Peyer's patch (tissue), 4 donors: ENCODE results near the gene ECSIT. TPM values are rescaled to one million over a fixed set of nuclear protein-coding genes. Genes with fewer than 3 reads are reported as not detected.

Source experiments
- DNase-seq, 3 donors: peaks; one replicate each; pipeline ENCODE4 v3.0.0-alpha.2; 2017 to 2019
- H3K27ac ChIP-seq, 4 donors: fragments of 200-600 bp; sonication (generic); one replicate each; pipeline ENCODE4 v1.5.1; 2016 to 2019
- H3K27me3 ChIP-seq, 2 donors: fragments of 200-600 bp; sonication (generic); one replicate each; pipeline ENCODE4 v1.5.1; 2019
- H3K36me3 ChIP-seq, 3 donors: fragments of 200-600 bp; sonication (generic); one replicate each; pipeline ENCODE4 v1.5.1; 2016 to 2019
- H3K4me1 ChIP-seq, 4 donors: fragments of 200-600 bp; sonication (generic); one replicate each; pipeline ENCODE4 v1.5.1; 2016 to 2019
- H3K4me3 ChIP-seq, 4 donors: fragments of 200-600 bp; sonication (generic); 1 replicate in 3 of 4; 2 replicates in 1 of 4; pipeline ENCODE4 v1.5.1; 2016 to 2019; ENCODE audit warnings: mild to moderate bottlenecking in 1 of 4
- H3K9me3 ChIP-seq, 4 donors: fragments of 200-600 bp; sonication (generic); one replicate each; pipeline ENCODE4 v1.5.1; 2016 to 2019; ENCODE audit warnings: mild to moderate bottlenecking in 1 of 4
- POLR2A ChIP-seq, 2 donors: fragments of 450-650 bp; IDR thresholded peaks; one replicate each; pipeline ENCODE4 v1.5.1; 2017; ENCODE audit warnings: antibody characterized with exemption in 2 of 2, mild to moderate bottlenecking in 2 of 2, moderate library complexity in 2 of 2
- total RNA-seq, 4 donors: library from RNA; depleted of rRNA; stranded (reverse); fragments of >200 nt; gene quantifications; one replicate each; pipeline ENCODE4 v1.1.0, GENCODE V29; 2016
- TF ChIP-seq, protein P1 (sequence below), 6 experiments: fragments of 450-650 bp in 4 of 6; fragments of 200-600 bp in 2 of 6; sonication (generic) in 1 of 6; IDR thresholded peaks; one replicate each; pipeline ENCODE4 v1.5.1; 2017 to 2019; ENCODE audit warnings: antibody characterized with exemption in 6 of 6, mild to moderate bottlenecking in 3 of 6, moderate library complexity in 1 of 6

ECSIT gene
- total RNA-seq, 4 donors from 2014 or later = 50.1 to 94.0 (median 70.4) TPM

DNA sequence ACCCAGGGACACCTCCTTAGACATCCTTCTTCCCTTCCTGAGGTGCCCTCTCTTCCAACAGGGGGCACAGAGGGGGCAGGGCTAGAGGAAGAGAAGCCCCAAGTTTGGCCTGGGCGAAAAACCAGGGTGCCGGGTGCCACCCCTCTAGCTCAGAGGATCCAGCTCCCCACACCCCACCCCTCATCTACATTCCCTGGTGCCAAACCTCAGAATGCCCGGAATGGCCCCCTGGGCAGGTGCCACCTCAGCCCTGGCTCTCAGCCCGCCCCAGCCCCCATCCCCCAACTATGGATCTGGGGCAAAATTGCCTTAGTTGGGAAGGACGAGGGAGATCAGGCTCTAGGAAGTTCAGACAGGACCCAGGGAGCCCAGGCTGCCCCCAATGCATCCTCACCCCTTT lies 11.7 kb upstream of the ECSIT start:
- H3K9me3 ChIP-seq = no peaks in the 10 kb centered on the region
- H3K27ac ChIP-seq = peak overlapping the region in 3 of 4 donors; percentile 42 to 93 (median 79)
- no peak for TF ChIP-seq POLR2A (IDR thresholded peaks at IDR 0.05)
- TF ChIP-seq, protein P1, sequence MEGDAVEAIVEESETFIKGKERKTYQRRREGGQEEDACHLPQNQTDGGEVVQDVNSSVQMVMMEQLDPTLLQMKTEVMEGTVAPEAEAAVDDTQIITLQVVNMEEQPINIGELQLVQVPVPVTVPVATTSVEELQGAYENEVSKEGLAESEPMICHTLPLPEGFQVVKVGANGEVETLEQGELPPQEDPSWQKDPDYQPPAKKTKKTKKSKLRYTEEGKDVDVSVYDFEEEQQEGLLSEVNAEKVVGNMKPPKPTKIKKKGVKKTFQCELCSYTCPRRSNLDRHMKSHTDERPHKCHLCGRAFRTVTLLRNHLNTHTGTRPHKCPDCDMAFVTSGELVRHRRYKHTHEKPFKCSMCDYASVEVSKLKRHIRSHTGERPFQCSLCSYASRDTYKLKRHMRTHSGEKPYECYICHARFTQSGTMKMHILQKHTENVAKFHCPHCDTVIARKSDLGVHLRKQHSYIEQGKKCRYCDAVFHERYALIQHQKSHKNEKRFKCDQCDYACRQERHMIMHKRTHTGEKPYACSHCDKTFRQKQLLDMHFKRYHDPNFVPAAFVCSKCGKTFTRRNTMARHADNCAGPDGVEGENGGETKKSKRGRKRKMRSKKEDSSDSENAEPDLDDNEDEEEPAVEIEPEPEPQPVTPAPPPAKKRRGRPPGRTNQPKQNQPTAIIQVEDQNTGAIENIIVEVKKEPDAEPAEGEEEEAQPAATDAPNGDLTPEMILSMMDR (IDR thresholded peaks at IDR 0.05) = no peak
- H3K4me1 ChIP-seq = peaks cover 0 to 8% (median 0%) of the 10 kb centered on the region in 4 donors
- H3K27me3 ChIP-seq = no peaks in the 10 kb centered on the region
- no peaks in the 10 kb centered on the region for H3K36me3 ChIP-seq
- H3K4me3 ChIP-seq = peak overlapping the region in 1 of 4 donors; percentile 50
- DNase-seq = no peak

- TF ChIP-seq POLR2A (IDR thresholded peaks at IDR 0.05) = no peak
- TF ChIP-seq, protein P1 (IDR thresholded peaks at IDR 0.05) = no peak
- H3K9me3 ChIP-seq = no peaks in the 10 kb centered on the region
- peaks cover 0 to 12% (median 0%) of the 10 kb centered on the region in 4 donors for H3K4me1 ChIP-seq
- DNase-seq = no peak
- no peaks in the 10 kb centered on the region for H3K27me3 ChIP-seq
- H3K36me3 ChIP-seq = no peaks in the 10 kb centered on the region
- H3K4me3 ChIP-seq = peak overlapping the region; percentile 9 to 50 (median 18)
- H3K27ac ChIP-seq = peak overlapping the region; percentile 42 to 93 (median 74)
Observed at GRCh38 chr19:11539495-11540365, 10.8 kb upstream of the ECSIT start.

GRCh38 chr19:11538232-11539036 lies 9.5 kb upstream of the ECSIT start, which contains the start of gene CNN1:
TSS of gene CNN1 (plus strand) at chr19:11538851. CDS start at chr19:11538928, 77 bp downstream.
- Histone ChIP-seq H3K4me3 (peak within 1 kb of the TSS; percentile 9 to 50 (median 18)), H3K27ac (peak within 1 kb of the TSS; percentile 42 to 93 (median 74)), H3K36me3 (no peaks in the 10 kb centered on the region), H3K9me3 (no peaks in the 10 kb centered on the region), H3K4me1 (peaks cover 0 to 12% (median 0%) of the 10 kb centered on the region in 4 donors), H3K27me3 (no peaks in the 10 kb centered on the region)
- peak in 1 of 3 donors; percentile 66 for DNase-seq
- TF ChIP-seq POLR2A (IDR thresholded peaks at IDR 0.05) = peak in 1 of 2 donors; percentile 27
- TF ChIP-seq, protein P1 (IDR thresholded peaks at IDR 0.05) = no peak

- Histone ChIP-seq H3K4me1 (peaks cover 0 to 12% (median 0%) of the 10 kb centered on the region in 4 donors), H3K36me3 (no peaks in the 10 kb centered on the region), H3K4me3 (peak overlapping the region; percentile 16 to 49 (median 32)), H3K9me3 (no peaks in the 10 kb centered on the region), H3K27me3 (no peaks in the 10 kb centered on the region), H3K27ac (peak overlapping the region; percentile 63 to 81 (median 70))
- TF ChIP-seq, protein P1 (IDR thresholded peaks at IDR 0.05) = peak; percentile 84 to 98 (median 93)
- TF ChIP-seq POLR2A (IDR thresholded peaks at IDR 0.05) = no peak
- peak; percentile 89 to 96 (median 95) for DNase-seq
Observed at GRCh38 chr19:11535792-11536595, 7.1 kb upstream of the ECSIT start.

GRCh38 chr19:11534948-11535347 lies 6.0 kb upstream of the ECSIT start:
- no peaks in the 10 kb centered on the region for H3K27me3 ChIP-seq
- H3K9me3 ChIP-seq = no peaks in the 10 kb centered on the region
- no peak overlapping the region for H3K4me3 ChIP-seq
- peak overlapping the region in 3 of 4 donors; percentile 63 to 81 (median 71) for H3K27ac ChIP-seq
- DNase-seq = no peak
- H3K4me1 ChIP-seq = peaks cover 0 to 16% (median 0%) of the 10 kb centered on the region in 4 donors
- H3K36me3 ChIP-seq = no peaks in the 10 kb centered on the region
- TF ChIP-seq, protein P1 (IDR thresholded peaks at IDR 0.05) = no peak
- no peak for TF ChIP-seq POLR2A (IDR thresholded peaks at IDR 0.05)
